Activated T-helper 1 cell treated with anti-CD3 and anti-CD28 coated beads, Interleukin-12 subunit alpha, Interleukin-12 subunit beta, Interleukin-2, Interleukin-4 antibody, amounts not matched to agents 30 ng/mL and 10 ng/mL and 1 ng/mL, durations not matched to agents 14 hours and 24 hours and 36 hours (primary cell): Measurements from ENCODE around the gene ADCY3. TPM values are rescaled to one million over a fixed set of nuclear protein-coding genes. Genes with fewer than 3 reads are reported as not detected.

Experiments
- DNase-seq: peaks from one replicate; pipeline ENCODE4 v3.0.0; 2021; ENCODE audit warnings: low spot score
- H3K27ac Mint-ChIP-seq: one replicate; pipeline ENCODE4 v1.8.0; 2021; ENCODE audit warnings: mild to moderate bottlenecking, mixed read lengths
- H3K27me3 Mint-ChIP-seq: one replicate; pipeline ENCODE4 v1.8.0; 2022; ENCODE audit warnings: mild to moderate bottlenecking, moderate library complexity, mixed read lengths; ENCODE audit not compliant: insufficient read depth
- H3K36me3 Mint-ChIP-seq: one replicate; pipeline ENCODE4 v1.8.0; 2021; ENCODE audit warnings: low read depth, mixed read lengths
- H3K4me1 Mint-ChIP-seq: one replicate; pipeline ENCODE4 v1.8.0; 2021; ENCODE audit warnings: low read depth, mixed read lengths
- H3K4me3 Mint-ChIP-seq: one replicate; pipeline ENCODE4 v1.8.0; 2021; ENCODE audit warnings: mild to moderate bottlenecking, moderate library complexity, mixed read lengths
- H3K9me3 Mint-ChIP-seq: one replicate; pipeline ENCODE4 v1.8.0; 2021; ENCODE audit warnings: mixed read lengths
- intact Hi-C: fragments of 100-400 bp; cut with micrococcal nuclease; formaldehyde crosslinking; loops from one replicate; pipeline ENCODE4 v1.15.1; 2024
- total RNA-seq: library from RNA; stranded (reverse); gene quantifications from 2 replicates; pipeline ENCODE4 v1.2.3, GENCODE V29; 2022

The ADCY3 gene
- 101 and 108 TPM in 2 replicates for total RNA-seq

- peaks cover 32% of the 10 kb centered on the region for H3K4me1 Mint-ChIP-seq
- peak within 1 kb of the TSS; percentile 90 for H3K27ac Mint-ChIP-seq
- H3K9me3 Mint-ChIP-seq = no peaks in the 10 kb centered on the region
- intact Hi-C loops = loop anchor here (1.0 to 2.0 kb wide), 4 partner anchors 122 to 873 kb away; partner anchors contain the start of genes CENPO, EFR3B, PTRHD1 and WDCP
- H3K27me3 Mint-ChIP-seq = peaks cover 2% of the 10 kb centered on the region
- H3K4me3 Mint-ChIP-seq = peak within 1 kb of the TSS; percentile 93
- DNase-seq = peak; percentile 49
- peaks cover 10% of the 10 kb centered on the region for H3K36me3 Mint-ChIP-seq
These were observed at the start of gene ADCY3 for GRCh38 chr2:24920098-24920808. ADCY3 (minus strand) TSS chr2:24920237; CDS start chr2:24918987, 1,250 bp downstream.

DNA sequence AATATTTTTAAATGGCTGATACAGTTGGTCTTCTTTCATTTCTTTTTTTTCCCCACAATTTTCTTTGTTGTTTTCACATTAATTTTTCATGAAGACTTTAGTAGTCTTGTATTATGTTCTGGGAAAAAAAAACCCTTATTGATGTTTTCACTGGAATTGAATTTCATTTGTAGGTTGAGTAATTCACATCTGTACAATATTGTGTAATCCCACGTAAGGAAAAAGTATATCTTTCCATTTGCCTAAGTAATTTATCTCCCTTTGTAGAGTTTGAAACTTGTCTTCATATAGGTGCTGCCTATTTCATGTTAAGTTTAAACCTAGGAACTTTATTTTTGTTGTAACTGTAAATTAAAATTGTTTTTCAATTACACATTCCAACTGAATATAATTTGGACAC lies 49.7 kb upstream of the ADCY3 start:
- H3K27ac Mint-ChIP-seq = no peak overlapping the region
- H3K9me3 Mint-ChIP-seq = no peaks in the 10 kb centered on the region
- DNase-seq = no peak
- intact Hi-C loops = loop anchor here (2.0 to 10.0 kb wide), 5 partner anchors 392 to 908 kb away; partner anchors contain the start of gene ASXL2
- peaks cover 19% of the 10 kb centered on the region for H3K4me1 Mint-ChIP-seq
- H3K4me3 Mint-ChIP-seq = no peak overlapping the region
- H3K27me3 Mint-ChIP-seq = no peaks in the 10 kb centered on the region
- H3K36me3 Mint-ChIP-seq = peaks cover 15% of the 10 kb centered on the region

GRCh38 chr2:24961903-24962302 lies 41.9 kb upstream of the ADCY3 start:
- intact Hi-C loops = no loop called here

GRCh38 chr2:24959761-24960160 lies 39.7 kb upstream of the ADCY3 start:
- H3K36me3 Mint-ChIP-seq = peaks cover 64% of the 10 kb centered on the region
- peaks cover 16% of the 10 kb centered on the region for H3K4me1 Mint-ChIP-seq
- H3K4me3 Mint-ChIP-seq = no peak overlapping the region
- H3K27me3 Mint-ChIP-seq = no peaks in the 10 kb centered on the region
- peak overlapping the region; percentile 9 for H3K27ac Mint-ChIP-seq
- intact Hi-C loops = no loop called here
- no peak for DNase-seq
- peaks cover 11% of the 10 kb centered on the region for H3K9me3 Mint-ChIP-seq

More at GRCh38 chr2:24961903-24962302, 41.9 kb upstream of the ADCY3 start:
- H3K4me3 Mint-ChIP-seq = no peak overlapping the region
- no peak overlapping the region for H3K27ac Mint-ChIP-seq
- no peak for DNase-seq
- peaks cover 16% of the 10 kb centered on the region for H3K4me1 Mint-ChIP-seq
- no peaks in the 10 kb centered on the region for H3K9me3 Mint-ChIP-seq
- no peaks in the 10 kb centered on the region for H3K27me3 Mint-ChIP-seq
- peaks cover 54% of the 10 kb centered on the region for H3K36me3 Mint-ChIP-seq

DNA sequence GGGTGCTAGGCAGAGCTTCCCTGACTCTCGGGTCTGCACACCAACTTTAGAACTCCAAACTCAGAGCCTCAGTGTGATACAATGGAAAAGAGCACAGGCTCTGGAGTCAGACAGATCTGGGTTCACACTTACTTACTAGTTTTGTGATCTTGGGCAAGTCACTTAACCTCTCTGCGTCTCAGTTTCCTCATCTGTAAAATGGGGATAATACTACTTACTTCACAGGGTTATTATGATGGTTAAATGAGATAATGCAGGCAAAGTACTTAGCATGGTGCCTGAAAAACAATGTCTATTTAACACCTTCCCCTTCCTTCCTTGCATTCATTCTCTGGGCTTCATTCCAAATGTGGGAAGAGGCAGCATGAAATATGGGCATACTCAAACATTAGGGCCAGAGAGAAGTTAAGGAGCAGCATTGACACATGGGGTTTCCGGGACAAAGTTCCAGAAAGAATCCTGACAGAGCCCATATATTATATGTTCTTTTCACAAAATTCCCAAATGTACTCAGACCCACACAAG lies 38.4 kb upstream of the ADCY3 start:
- peaks cover 11% of the 10 kb centered on the region for H3K9me3 Mint-ChIP-seq
- DNase-seq = no peak
- peaks cover 72% of the 10 kb centered on the region for H3K36me3 Mint-ChIP-seq
- no peak overlapping the region for H3K27ac Mint-ChIP-seq
- intact Hi-C loops = no loop called here
- no peaks in the 10 kb centered on the region for H3K27me3 Mint-ChIP-seq
- peaks cover 16% of the 10 kb centered on the region for H3K4me1 Mint-ChIP-seq
- no peak overlapping the region for H3K4me3 Mint-ChIP-seq

DNA sequence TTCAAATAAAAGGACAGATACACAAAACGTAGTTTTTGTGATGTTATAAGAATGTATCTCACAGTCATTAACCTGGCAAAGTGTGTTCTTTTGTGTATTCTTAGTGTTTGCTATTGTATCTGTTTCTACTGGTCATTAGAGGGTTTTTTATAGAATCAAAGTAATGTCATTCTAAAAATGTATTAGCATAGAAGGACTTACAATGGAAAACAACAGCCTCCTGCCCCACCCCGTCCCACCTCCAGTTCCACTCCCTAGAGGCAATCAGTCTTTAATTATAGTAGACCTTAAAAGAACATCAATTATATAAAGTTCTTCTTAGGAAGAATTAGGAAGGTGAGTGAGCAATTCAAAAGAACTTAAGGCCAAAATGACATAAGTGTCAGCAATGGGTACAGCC lies 37.9 kb upstream of the ADCY3 start:
- Mint-ChIP-seq H3K9me3 (peaks cover 11% of the 10 kb centered on the region), H3K27me3 (no peaks in the 10 kb centered on the region), H3K4me1 (peaks cover 16% of the 10 kb centered on the region), H3K4me3 (no peak overlapping the region), H3K36me3 (peaks cover 74% of the 10 kb centered on the region), H3K27ac (no peak overlapping the region)
- intact Hi-C loops = no loop called here
- DNase-seq = no peak

DNA sequence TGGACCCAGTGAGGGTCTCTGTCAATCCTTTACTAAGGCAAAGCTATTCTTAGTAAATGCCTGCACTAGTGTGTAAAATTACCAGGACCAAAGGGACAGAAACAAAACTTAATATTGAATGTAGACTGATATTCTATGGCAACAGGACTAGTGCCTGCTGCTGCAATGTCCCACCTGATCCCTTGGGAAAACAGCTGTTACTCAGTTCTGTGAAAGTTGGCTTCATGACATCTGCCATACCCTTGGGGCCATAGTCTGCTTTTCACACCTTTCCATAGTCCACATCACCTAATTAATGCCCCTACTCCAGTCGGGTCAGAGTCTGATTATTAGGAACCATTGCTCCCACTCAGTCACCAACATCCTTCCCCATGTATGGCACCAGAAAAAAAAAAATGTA lies 37.2 kb upstream of the ADCY3 start:
- no peak overlapping the region for H3K27ac Mint-ChIP-seq
- peaks cover 16% of the 10 kb centered on the region for H3K4me1 Mint-ChIP-seq
- H3K4me3 Mint-ChIP-seq = no peak overlapping the region
- peaks cover 11% of the 10 kb centered on the region for H3K9me3 Mint-ChIP-seq
- intact Hi-C loops = no loop called here
- DNase-seq = no peak
- peaks cover 72% of the 10 kb centered on the region for H3K36me3 Mint-ChIP-seq
- no peaks in the 10 kb centered on the region for H3K27me3 Mint-ChIP-seq

- H3K9me3 Mint-ChIP-seq = peaks cover 11% of the 10 kb centered on the region
- H3K27ac Mint-ChIP-seq = no peak overlapping the region
- intact Hi-C loops = no loop called here
- no peak overlapping the region for H3K4me3 Mint-ChIP-seq
- peaks cover 74% of the 10 kb centered on the region for H3K36me3 Mint-ChIP-seq
- DNase-seq = no peak
- peaks cover 16% of the 10 kb centered on the region for H3K4me1 Mint-ChIP-seq
- no peaks in the 10 kb centered on the region for H3K27me3 Mint-ChIP-seq
These were observed 35.9 kb upstream of the ADCY3 start for GRCh38 chr2:24955921-24956320.

DNA sequence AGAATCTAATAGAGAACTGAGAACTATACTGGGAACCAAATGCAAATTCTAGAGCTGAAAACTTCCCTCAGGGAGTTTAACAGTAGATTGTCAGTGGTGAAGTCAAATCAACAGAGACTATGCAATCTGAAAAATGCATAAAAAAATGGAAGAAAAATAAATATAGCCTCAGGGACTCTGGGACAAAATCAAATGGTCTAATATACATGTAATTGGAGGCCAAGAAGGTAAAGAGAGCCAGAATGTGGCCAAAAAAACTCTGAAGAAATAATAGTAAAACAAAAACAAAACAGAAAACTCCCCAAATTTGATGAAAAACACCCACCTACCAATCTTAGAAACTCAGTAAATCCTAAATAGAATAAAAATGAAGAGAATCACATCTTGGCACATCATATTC lies 35.2 kb upstream of the ADCY3 start:
- Mint-ChIP-seq H3K9me3 (peaks cover 11% of the 10 kb centered on the region), H3K27ac (no peak overlapping the region), H3K36me3 (peaks cover 68% of the 10 kb centered on the region), H3K27me3 (no peaks in the 10 kb centered on the region), H3K4me3 (no peak overlapping the region), H3K4me1 (peaks cover 10% of the 10 kb centered on the region)
- intact Hi-C loops = no loop called here
- no peak for DNase-seq

DNA sequence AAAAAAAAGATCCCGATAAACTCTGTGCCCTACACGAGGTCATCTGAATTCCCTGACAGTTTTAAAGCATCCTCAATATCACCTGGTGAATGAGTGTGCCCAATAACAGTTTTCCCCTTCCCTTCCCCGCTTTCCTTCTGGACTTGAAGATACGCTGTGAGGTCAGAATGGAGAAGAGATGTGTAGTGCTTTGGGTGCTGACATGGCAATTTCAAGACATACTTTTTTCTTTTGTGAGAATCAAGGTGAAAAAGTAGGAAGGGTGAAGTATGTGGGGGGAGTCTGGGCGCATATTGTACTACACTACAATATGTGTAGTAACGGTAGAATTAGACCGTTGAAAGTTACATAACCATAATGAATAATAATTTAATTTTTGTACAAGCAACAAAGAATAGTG lies 30.1 kb upstream of the ADCY3 start:
- Mint-ChIP-seq H3K27me3 (no peaks in the 10 kb centered on the region), H3K9me3 (peaks cover 2% of the 10 kb centered on the region), H3K4me3 (no peak overlapping the region), H3K27ac (no peak overlapping the region), H3K4me1 (no peaks in the 10 kb centered on the region), H3K36me3 (peaks cover 57% of the 10 kb centered on the region)
- intact Hi-C loops = no loop called here
- no peak for DNase-seq

- Mint-ChIP-seq H3K36me3 (peaks cover 45% of the 10 kb centered on the region), H3K4me3 (no peak overlapping the region), H3K9me3 (no peaks in the 10 kb centered on the region), H3K27ac (no peak overlapping the region), H3K4me1 (no peaks in the 10 kb centered on the region), H3K27me3 (no peaks in the 10 kb centered on the region)
- no peak for DNase-seq
- intact Hi-C loops = no loop called here
These were observed 28.5 kb upstream of the ADCY3 start for GRCh38 chr2:24948506-24948905.

GRCh38 chr2:24947561-24948157 lies 27.6 kb upstream of the ADCY3 start:
- peaks cover 42% of the 10 kb centered on the region for H3K36me3 Mint-ChIP-seq
- no peak overlapping the region for H3K4me3 Mint-ChIP-seq
- no peaks in the 10 kb centered on the region for H3K27me3 Mint-ChIP-seq
- intact Hi-C loops = no loop called here
- no peak for DNase-seq
- H3K27ac Mint-ChIP-seq = no peak overlapping the region
- no peaks in the 10 kb centered on the region for H3K4me1 Mint-ChIP-seq
- no peaks in the 10 kb centered on the region for H3K9me3 Mint-ChIP-seq

DNA sequence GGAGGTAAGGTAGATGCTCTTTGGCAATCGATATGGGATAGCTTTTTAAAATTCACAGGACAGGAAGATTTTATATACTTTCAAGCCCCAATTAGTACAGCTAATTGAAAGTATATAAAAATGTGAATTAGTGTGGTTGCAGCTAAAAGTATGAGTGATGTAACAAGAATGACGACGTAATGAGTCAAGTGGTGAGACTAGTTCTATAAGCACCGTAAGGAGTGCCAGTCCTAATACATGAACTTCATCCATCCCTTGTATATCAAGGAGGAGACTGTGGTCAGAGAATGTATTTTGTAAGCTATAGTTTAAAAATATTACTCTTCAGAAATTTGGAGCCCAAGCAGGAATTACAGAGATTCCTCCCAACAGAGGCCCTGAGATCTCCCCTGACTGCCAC lies 25.9 kb upstream of the ADCY3 start:
- Mint-ChIP-seq H3K36me3 (peaks cover 33% of the 10 kb centered on the region), H3K4me3 (no peak overlapping the region), H3K9me3 (no peaks in the 10 kb centered on the region), H3K4me1 (no peaks in the 10 kb centered on the region), H3K27ac (no peak overlapping the region), H3K27me3 (no peaks in the 10 kb centered on the region)
- intact Hi-C loops = no loop called here
- no peak for DNase-seq
